ENCODE data around the gene ACADS.

ACADS gene

DNA sequence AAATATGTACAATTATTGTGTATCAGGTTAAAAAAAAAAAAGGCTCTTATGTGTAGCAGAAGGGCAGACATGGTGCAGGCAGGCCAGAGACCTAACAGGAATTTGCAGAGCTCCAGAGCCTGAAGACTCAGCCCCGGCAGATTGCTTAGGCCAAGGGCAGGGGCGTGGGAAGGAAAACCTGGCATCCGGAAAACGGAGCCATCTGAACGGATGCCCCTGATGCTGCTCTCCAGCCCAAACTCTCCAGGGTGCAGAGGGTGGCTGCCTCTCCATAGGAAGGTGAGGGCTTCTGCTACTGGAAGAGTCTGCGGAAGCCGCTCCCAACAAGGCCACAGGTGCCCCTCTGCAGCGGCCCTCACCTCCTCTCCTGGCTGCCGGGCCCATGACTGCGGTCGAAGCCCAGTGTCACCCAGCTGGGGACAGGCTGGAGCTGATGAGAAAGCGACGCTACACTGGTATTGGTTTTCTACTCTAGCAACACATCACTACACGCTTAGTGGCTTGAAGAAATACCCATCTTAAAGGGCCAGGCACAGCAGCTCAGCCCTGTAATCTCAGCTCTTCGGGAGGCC is 19.4 kb downstream of the ACADS start:
- H3K4me1 ChIP-seq (ENCODE audit: insufficient read depth, low read length, severe bottlenecking), result no peaks in the 10 kb centered on the region
- no peak overlapping the region for H3K9ac ChIP-seq (ENCODE audit: low read length)
- no peaks in the 10 kb centered on the region for H3K36me3 ChIP-seq (ENCODE audit: insufficient read depth, low read length)
- H3K27me3 ChIP-seq (ENCODE audit: insufficient read depth, low read length), result no peaks in the 10 kb centered on the region
- TF ChIP-seq, protein P1, sequence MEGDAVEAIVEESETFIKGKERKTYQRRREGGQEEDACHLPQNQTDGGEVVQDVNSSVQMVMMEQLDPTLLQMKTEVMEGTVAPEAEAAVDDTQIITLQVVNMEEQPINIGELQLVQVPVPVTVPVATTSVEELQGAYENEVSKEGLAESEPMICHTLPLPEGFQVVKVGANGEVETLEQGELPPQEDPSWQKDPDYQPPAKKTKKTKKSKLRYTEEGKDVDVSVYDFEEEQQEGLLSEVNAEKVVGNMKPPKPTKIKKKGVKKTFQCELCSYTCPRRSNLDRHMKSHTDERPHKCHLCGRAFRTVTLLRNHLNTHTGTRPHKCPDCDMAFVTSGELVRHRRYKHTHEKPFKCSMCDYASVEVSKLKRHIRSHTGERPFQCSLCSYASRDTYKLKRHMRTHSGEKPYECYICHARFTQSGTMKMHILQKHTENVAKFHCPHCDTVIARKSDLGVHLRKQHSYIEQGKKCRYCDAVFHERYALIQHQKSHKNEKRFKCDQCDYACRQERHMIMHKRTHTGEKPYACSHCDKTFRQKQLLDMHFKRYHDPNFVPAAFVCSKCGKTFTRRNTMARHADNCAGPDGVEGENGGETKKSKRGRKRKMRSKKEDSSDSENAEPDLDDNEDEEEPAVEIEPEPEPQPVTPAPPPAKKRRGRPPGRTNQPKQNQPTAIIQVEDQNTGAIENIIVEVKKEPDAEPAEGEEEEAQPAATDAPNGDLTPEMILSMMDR (IDR thresholded peaks at IDR 0.05; ENCODE audit: low read length), result no peak
- TF ChIP-seq EZH2 (IDR thresholded peaks at IDR 0.05; ENCODE audit: borderline replicate concordance, low read length), result no peak
- H3K4me3 ChIP-seq (ENCODE audit: low read depth, low read length, poor library complexity, severe bottlenecking), result no peak overlapping the region
- H3K4me2 ChIP-seq (ENCODE audit: low read length), result no peak overlapping the region
- H3K9me2 ChIP-seq (ENCODE audit: low read depth, low read length), result no peaks in the 10 kb centered on the region
- no peak overlapping the region for H2AFZ ChIP-seq (ENCODE audit: low read length)
- H3K79me2 ChIP-seq (ENCODE audit: insufficient read depth, low read length), result no peaks in the 10 kb centered on the region
- H3F3A ChIP-seq (ENCODE audit: insufficient read depth, low read length), result no peaks in the 10 kb centered on the region
- H3K9me3 ChIP-seq (ENCODE audit: low read length), result no peaks in the 10 kb centered on the region
- no peak overlapping the region for H3K27ac ChIP-seq (ENCODE audit: low read depth, low read length, poor library complexity, severe bottlenecking)
- H4K20me1 ChIP-seq (ENCODE audit: insufficient read depth, low read length), result no peaks in the 10 kb centered on the region

- Histone ChIP-seq H2AFZ (ENCODE audit: low read length) (no peak overlapping the region), H3K4me1 (ENCODE audit: insufficient read depth, low read length, severe bottlenecking) (no peaks in the 10 kb centered on the region), H3K27me3 (ENCODE audit: insufficient read depth, low read length) (no peaks in the 10 kb centered on the region)
Measured at GRCh38 chr12:120748242-120748641, 22.6 kb downstream of the ACADS start.

GRCh38 chr12:120749256-120749655 is 23.6 kb downstream of the ACADS start:
- H3K36me3 ChIP-seq (ENCODE audit: insufficient read depth, low read length), result no peaks in the 10 kb centered on the region
- H3K9me3 ChIP-seq (ENCODE audit: low read length), result no peaks in the 10 kb centered on the region
- no peak overlapping the region for H3K4me2 ChIP-seq (ENCODE audit: low read length)
- TF ChIP-seq, protein P1 (IDR thresholded peaks at IDR 0.05; ENCODE audit: low read length), result no peak
- TF ChIP-seq EZH2 (IDR thresholded peaks at IDR 0.05; ENCODE audit: borderline replicate concordance, low read length), result no peak
- H3F3A ChIP-seq (ENCODE audit: insufficient read depth, low read length), result no peaks in the 10 kb centered on the region
- no peaks in the 10 kb centered on the region for H3K4me1 ChIP-seq (ENCODE audit: insufficient read depth, low read length, severe bottlenecking)
- no peak overlapping the region for H2AFZ ChIP-seq (ENCODE audit: low read length)
- no peak overlapping the region for H3K27ac ChIP-seq (ENCODE audit: low read depth, low read length, poor library complexity, severe bottlenecking)
- no peaks in the 10 kb centered on the region for H4K20me1 ChIP-seq (ENCODE audit: insufficient read depth, low read length)
- H3K4me3 ChIP-seq (ENCODE audit: low read depth, low read length, poor library complexity, severe bottlenecking), result no peak overlapping the region
- H3K79me2 ChIP-seq (ENCODE audit: insufficient read depth, low read length), result no peaks in the 10 kb centered on the region
- H3K27me3 ChIP-seq (ENCODE audit: insufficient read depth, low read length), result no peaks in the 10 kb centered on the region
- H3K9ac ChIP-seq (ENCODE audit: low read length), result no peak overlapping the region
- no peaks in the 10 kb centered on the region for H3K9me2 ChIP-seq (ENCODE audit: low read depth, low read length)

More at GRCh38 chr12:120748242-120748641, 22.6 kb downstream of the ACADS start:
- H3K4me2 ChIP-seq (ENCODE audit: low read length), result no peak overlapping the region
- H4K20me1 ChIP-seq (ENCODE audit: insufficient read depth, low read length), result no peaks in the 10 kb centered on the region
- no peaks in the 10 kb centered on the region for H3K36me3 ChIP-seq (ENCODE audit: insufficient read depth, low read length)
- no peaks in the 10 kb centered on the region for H3F3A ChIP-seq (ENCODE audit: insufficient read depth, low read length)
- no peak overlapping the region for H3K9ac ChIP-seq (ENCODE audit: low read length)
- no peaks in the 10 kb centered on the region for H3K9me3 ChIP-seq (ENCODE audit: low read length)
- no peak overlapping the region for H3K4me3 ChIP-seq (ENCODE audit: low read depth, low read length, poor library complexity, severe bottlenecking)
- no peaks in the 10 kb centered on the region for H3K9me2 ChIP-seq (ENCODE audit: low read depth, low read length)
- TF ChIP-seq EZH2 (IDR thresholded peaks at IDR 0.05; ENCODE audit: borderline replicate concordance, low read length), result no peak
- TF ChIP-seq, protein P1 (IDR thresholded peaks at IDR 0.05; ENCODE audit: low read length), result no peak
- H3K27ac ChIP-seq (ENCODE audit: low read depth, low read length, poor library complexity, severe bottlenecking), result no peak overlapping the region
- no peaks in the 10 kb centered on the region for H3K79me2 ChIP-seq (ENCODE audit: insufficient read depth, low read length)
